Measurements from ENCODE around the gene C5orf24.

DNA sequence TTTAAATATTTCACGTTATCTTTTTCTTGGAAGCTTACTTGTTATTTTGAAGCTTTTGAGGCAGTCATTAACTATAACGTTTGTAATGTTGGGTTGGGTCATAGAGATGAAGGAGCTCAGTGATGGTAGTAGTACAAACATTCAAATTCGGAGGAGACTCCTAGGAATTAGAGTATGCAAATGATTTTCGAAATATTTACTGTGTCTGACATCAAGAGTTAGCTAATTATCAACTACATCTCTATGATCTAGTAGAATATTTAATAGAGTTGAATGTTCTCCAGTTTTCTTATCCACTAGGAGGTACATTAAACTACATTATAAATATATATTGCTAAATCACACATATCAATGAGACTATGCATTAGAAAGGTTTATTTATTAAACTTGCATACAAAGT is 28.8 kb upstream of the C5orf24 start:
- TF ChIP-seq CTCF (IDR thresholded peaks at IDR 0.05) (no peak), POLR2A (IDR thresholded peaks at IDR 0.05) (no peak)

Measured in testis (tissue), 2 donors.